GM12878 (cell line): ENCODE results near the gene RBM7. TPM values are rescaled to one million over a fixed set of nuclear protein-coding genes. Genes with fewer than 3 reads are reported as not detected.

ENCODE experiments used
- ATAC-seq: fragments of 200-7000 bp; cut with Tn5 transposase; 3 replicates; pipeline ENCODE4 v1.9.1; 2020; ENCODE audit warnings: mild to moderate bottlenecking, moderate library complexity
- BruUV-seq: library from RNA; stranded (reverse); fragments of 400-500 nt; replicated peaks from 2 replicates; lab custom pipeline; 2021; lab: Mats Ljungman, UMichigan
- CTCF ChIA-PET: fragments of 300-600 bp; sonication (Branson Sonifier 250); formaldehyde crosslinking; extraction: SDS; loops from one replicate; lab custom pipeline; 2021; ENCODE audit warnings: inconsistent platforms; lab: Yijun Ruan, JAX
- POLR2A ChIA-PET: fragments of 350-600 bp; formaldehyde crosslinking; extraction: SDS; loops from one replicate; lab custom pipeline; 2021; ENCODE audit warnings: inconsistent platforms; lab: Charles Lee
- RAD21 ChIA-PET: fragments of 300-600 bp; sonication (Branson Sonifier 250); formaldehyde crosslinking; loops from one replicate; lab custom pipeline; 2023; ENCODE audit warnings: antibody characterized with exemption; ENCODE audit not compliant: unreplicated experiment; lab: Charles Lee
- SMC1A ChIA-PET: fragments of 300-600 bp; sonication (Branson Sonifier 250); formaldehyde crosslinking; loops from one replicate; lab custom pipeline; 2023; ENCODE audit not compliant: unreplicated experiment, uncharacterized antibody; lab: Charles Lee
- DNase-seq: peaks from one replicate; pipeline ENCODE4 v3.0.0-alpha.2; 2011; ENCODE audit warnings: low read depth, low spot score
- FAIRE-seq: peaks from 3 replicates; lab custom pipeline; 2011; peaks lifted over from hg19 to GRCh38; lab: Jason Lieb, UNC
- H2AFZ ChIP-seq: 2 replicates; pipeline ENCODE4 v1.6.0; 2011; ENCODE audit warnings: low read depth, low read length, control low read depth; ENCODE audit not compliant: control insufficient read depth
- H3K27ac ChIP-seq: 2 replicates; pipeline ENCODE4 v1.5.1; 2011; ENCODE audit warnings: control low read depth; ENCODE audit not compliant: control insufficient read depth, insufficient read depth
- H3K27me3 ChIP-seq, 2 experiments: replicated peaks in 1 of 2; 2 replicates each; pipeline versions ENCODE4 v1.6.0 to v1.6.1; 2011; ENCODE audit warnings: low read length in 1 of 2; ENCODE audit not compliant: control insufficient read depth in 2 of 2, insufficient read depth in 2 of 2
- H3K36me3 ChIP-seq, 2 experiments: 2 replicates each; pipeline ENCODE4 v1.5.1; 2011; ENCODE audit warnings: low read length in 1 of 2; ENCODE audit not compliant: control insufficient read depth in 2 of 2, insufficient read depth in 2 of 2
- H3K4me1 ChIP-seq: 2 replicates; pipeline ENCODE4 v1.6.1; 2011; ENCODE audit warnings: mild to moderate bottlenecking, low read length, moderate library complexity, mixed read lengths; ENCODE audit not compliant: control insufficient read depth, insufficient read depth
- H3K4me2 ChIP-seq: 2 replicates; pipeline ENCODE4 v1.6.0; 2011; ENCODE audit warnings: control low read depth; ENCODE audit not compliant: control insufficient read depth, insufficient read depth
- H3K4me3 ChIP-seq: fragments of 200-600 bp; sonication (generic); 2 replicates; pipeline ENCODE4 v1.5.1; 2016
- H3K79me2 ChIP-seq: 2 replicates; pipeline ENCODE4 v1.6.0; 2011; ENCODE audit warnings: low read length; ENCODE audit not compliant: control insufficient read depth, insufficient read depth
- H3K9ac ChIP-seq: 2 replicates; pipeline ENCODE4 v1.8.0; 2011; ENCODE audit warnings: low read length, control low read depth, mixed read lengths; ENCODE audit not compliant: control insufficient read depth, insufficient read depth
- H3K9me3 ChIP-seq: replicated peaks from 3 replicates; pipeline ENCODE4 v1.5.1; 2011; ENCODE audit warnings: mild to moderate bottlenecking, low read length; ENCODE audit not compliant: control insufficient read depth, insufficient read depth
- H4K20me1 ChIP-seq: 2 replicates; pipeline ENCODE4 v1.6.0; 2011; ENCODE audit not compliant: control insufficient read depth, insufficient read depth
- BACH1 ChIP-seq: fragments of 450-650 bp; IDR thresholded peaks from 2 replicates; pipeline ENCODE4 v1.6.1; 2017; ENCODE audit warnings: mild to moderate bottlenecking, borderline replicate concordance
- CBFB ChIP-seq: IDR thresholded peaks from 2 replicates; pipeline ENCODE4 v1.6.1; 2016; ENCODE audit warnings: antibody characterized with exemption, low read depth
- CBX3 ChIP-seq: fragments of 200-600 bp; sonication (generic); IDR thresholded peaks from 2 replicates; pipeline ENCODE4 v1.6.1; 2016; ENCODE audit warnings: low read depth, borderline replicate concordance
- HDAC2 ChIP-seq: fragments of 200-600 bp; sonication (generic); IDR thresholded peaks from 2 replicates; pipeline ENCODE4 v1.6.1; 2017
- HDAC6 ChIP-seq: fragments of 200-600 bp; sonication (generic); IDR thresholded peaks from one replicate; pipeline ENCODE4 v1.8.0; 2017; ENCODE audit warnings: antibody characterized with exemption; ENCODE audit not compliant: unreplicated experiment
- IRF3 ChIP-seq: fragments of 450-650 bp; IDR thresholded peaks from 2 replicates; pipeline ENCODE4 v1.6.1; 2014; ENCODE audit warnings: mild to moderate bottlenecking
- JUND ChIP-seq: IDR thresholded peaks from 2 replicates; pipeline ENCODE4 v1.6.1; 2012; ENCODE audit warnings: low read depth, mild to moderate bottlenecking, low read length, improper control_type of control experiment, moderate library complexity
- KAT2A ChIP-seq: conservative IDR thresholded peaks from 2 replicates; pipeline ENCODE4 v1.6.1; 2011; ENCODE audit warnings: low read depth, low read length; ENCODE audit not compliant: control insufficient read depth
- MEF2A ChIP-seq: IDR thresholded peaks from 2 replicates; pipeline ENCODE4 v1.6.1; 2011; ENCODE audit warnings: low read depth, mild to moderate bottlenecking, low read length, moderate library complexity; ENCODE audit not compliant: insufficient read depth
- MYC ChIP-seq: IDR thresholded peaks from 2 replicates; pipeline ENCODE4 v1.6.1; 2011; ENCODE audit warnings: mild to moderate bottlenecking, low read length, moderate library complexity, inconsistent platforms; ENCODE audit not compliant: insufficient read depth, insufficient replicate concordance, insufficient read length, severe bottlenecking
- RBBP5 ChIP-seq: fragments of 200-600 bp; sonication (generic); conservative IDR thresholded peaks from 2 replicates; pipeline ENCODE4 v1.6.1; 2016
- SRF ChIP-seq, 2 experiments: IDR thresholded peaks; 2 replicates each; pipeline ENCODE4 v1.6.1; 2011; ENCODE audit warnings: low read depth in 2 of 2, low read length in 2 of 2, mild to moderate bottlenecking in 1 of 2, moderate library complexity in 1 of 2
- SUPT20H ChIP-seq: IDR thresholded peaks from 2 replicates; pipeline ENCODE4 v1.6.1; 2011; ENCODE audit warnings: low read depth, mild to moderate bottlenecking, low read length, moderate library complexity, borderline replicate concordance; ENCODE audit not compliant: control insufficient read depth
- ZBED1 ChIP-seq: IDR thresholded peaks from 2 replicates; pipeline ENCODE4 v1.6.1; 2016; ENCODE audit warnings: borderline replicate concordance
- ZNF274 ChIP-seq: IDR thresholded peaks from one replicate; pipeline ENCODE4 v1.8.0; 2011; ENCODE audit not compliant: insufficient read length, insufficient read depth
- ZNF592 ChIP-seq: fragments of 450-650 bp; IDR thresholded peaks from 2 replicates; pipeline ENCODE4 v1.6.1; 2017; ENCODE audit warnings: mild to moderate bottlenecking, moderate library complexity
- WGBS: methylation state at CpG from one replicate; pipeline ENCODE4 v1.1.6; 2016; ENCODE audit warnings: low lambda C conversion rate; ENCODE audit not compliant: insufficient replicate concordance, insufficient coverage; ENCODE audit errors: missing lambda C conversion rate; 5-methylcytosine and 5-hydroxymethylcytosine counted together
- in situ Hi-C: fragments of 300-500 bp; cut with MboI; formaldehyde crosslinking; loops from 9 replicates; pipeline ENCODE4 v1.14.3; 2018; ENCODE audit warnings: mixed read lengths
- intact Hi-C: fragments of 100-400 bp; cut with micrococcal nuclease; formaldehyde crosslinking; loops from one replicate; pipeline ENCODE4 v1.14.2; 2022; ENCODE audit not compliant: unreplicated experiment
- polyA plus RNA-seq, 11 experiments: library from polyadenylated mRNA; depleted of rRNA in 4 of 11; unstranded in 6 of 11; stranded (reverse) in 5 of 11; fragments of >200 nt; fragmentation: Nextera tagmentation in 4 of 11; fragmentation: Illumina TruSeq in 1 of 11; extraction: Ambion mirVana in 4 of 11; extraction: Trizol in 1 of 11; gene quantifications; 1 replicate in 1 of 11; 2 replicates in 10 of 11; pipeline versions ENCODE4 v1.2.1 to v1.2.3, GENCODE V29; 2011 to 2016; ENCODE audit warnings: inconsistent platforms in 2 of 11, missing spikeins in 2 of 11, low read depth in 1 of 11
- total RNA-seq, 4 experiments: library from RNA; depleted of rRNA in 3 of 4; stranded (reverse); fragments of >200 nt in 3 of 4; fragmentation: Illumina TruSeq in 1 of 4; extraction: Trizol in 1 of 4; gene quantifications; 2 replicates each; pipeline versions ENCODE4 v1.2.1 to v1.2.3, GENCODE V29; 2013 to 2021

RBM7 gene
- total and polyA plus RNA-seq, 10 of the 15 experiments (the other 5 are each of a cell fraction or from before 2014, with no cell fraction given), result 17.0 to 46.2 (median 26.0) TPM

GRCh38 chr11:114354076-114354475 is 46.4 kb upstream of the RBM7 start:
- SMC1A ChIA-PET, result no interaction called here
- FAIRE-seq (no peak), ATAC-seq (no peak), DNase-seq (no peak)
- WGBS, result 82% methylated on average over 3 of the region's 3 CpGs
- RAD21 ChIA-PET, result no interaction called here
- no TSS peak for BruUV-seq
- CTCF ChIA-PET, result no interaction called here
- Histone ChIP-seq H3K9ac (no peak overlapping the region), H3K9me3 (no peaks in the 10 kb centered on the region), H3K4me2 (no peak overlapping the region), H2AFZ (no peak overlapping the region), H3K4me3 (no peak overlapping the region), H3K27me3 (peaks cover 0 to 2% of the 10 kb centered on the region in 2 experiments; a peak in 1 of 4 replicates), H3K79me2 (no peaks in the 10 kb centered on the region), H4K20me1 (no peaks in the 10 kb centered on the region), H3K4me1 (no peaks in the 10 kb centered on the region), H3K27ac (no peak overlapping the region), H3K36me3 (no peaks in the 10 kb centered on the region)
- in situ Hi-C loops (no loop called here), intact Hi-C loops (no loop called here)
- TF ChIP-seq ZBED1 (no peak), MEF2A (no peak), JUND (no peak), CBX3 (no peak), HDAC6 (no peak), SUPT20H (no peak), KAT2A (no peak), CBFB (no peak), HDAC2 (no peak), BACH1 (no peak), IRF3 (no peak), SRF (IDR thresholded peaks at IDR 0.05; ENCODE audit: low read depth in 2 of 2, low read length in 2 of 2) (no peak), ZNF274 (no peak), ZNF592 (no peak), RBBP5 (no peak), MYC (no peak)
- POLR2A ChIA-PET, result no interaction called here
